Fibroblast of the conjunctiva (primary cell): ENCODE data around the gene ZFP69B.

ENCODE experiments used
- DNase-seq: peaks from one replicate; pipeline ENCODE4 v3.0.0-alpha.2; 2010; ENCODE audit warnings: low read depth

Gene ZFP69B

DNA sequence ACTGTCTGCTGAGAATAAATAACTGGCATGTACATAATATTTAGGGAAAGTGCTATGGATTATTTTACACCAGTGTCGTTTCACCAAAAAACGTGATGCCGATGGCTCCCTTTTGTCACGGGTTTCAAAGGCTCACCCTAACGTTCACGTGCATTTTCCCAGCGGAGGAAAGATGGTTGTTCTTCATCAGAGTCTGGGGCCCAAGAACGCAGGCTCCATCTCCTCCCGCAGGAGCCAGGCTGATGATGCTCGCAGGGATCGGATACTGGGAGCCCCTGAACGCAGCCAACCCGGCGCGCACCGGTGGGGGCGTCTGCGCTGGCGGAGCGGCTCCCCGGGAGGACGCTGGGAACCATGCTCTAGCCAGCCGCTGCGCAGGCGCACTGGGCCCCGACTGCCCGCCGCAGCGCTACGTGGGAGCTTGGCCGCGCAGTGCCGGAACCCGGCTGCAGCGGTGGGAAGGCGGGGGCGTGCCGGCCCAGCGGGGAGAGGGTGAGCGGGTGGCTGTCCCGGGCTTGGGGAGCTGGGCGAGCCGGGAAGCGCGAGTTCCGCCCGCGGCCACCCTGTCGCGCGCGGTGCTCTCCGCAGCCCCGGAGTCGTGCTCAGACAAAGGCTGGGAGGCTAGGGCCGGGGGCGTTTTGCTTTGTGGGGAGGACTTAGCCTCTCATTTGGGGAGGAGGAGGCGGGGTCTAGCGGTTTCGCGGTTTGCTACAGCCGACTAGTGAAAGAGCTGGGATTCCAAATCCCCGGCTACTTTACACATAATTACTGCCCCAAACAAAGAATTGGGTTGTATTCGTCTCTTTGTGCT, at the start of gene ZFP69B:
Gene ZFP69B (plus strand): TSS at position 793 of the 811 bp plus-strand sequence. CDS start 486 bp downstream, outside the sequence.
- peak; percentile 80 for DNase-seq

GRCh38 chr1:40401473-40402201, 48.6 kb upstream of the ZFP69B start:
- no peak for DNase-seq

DNA sequence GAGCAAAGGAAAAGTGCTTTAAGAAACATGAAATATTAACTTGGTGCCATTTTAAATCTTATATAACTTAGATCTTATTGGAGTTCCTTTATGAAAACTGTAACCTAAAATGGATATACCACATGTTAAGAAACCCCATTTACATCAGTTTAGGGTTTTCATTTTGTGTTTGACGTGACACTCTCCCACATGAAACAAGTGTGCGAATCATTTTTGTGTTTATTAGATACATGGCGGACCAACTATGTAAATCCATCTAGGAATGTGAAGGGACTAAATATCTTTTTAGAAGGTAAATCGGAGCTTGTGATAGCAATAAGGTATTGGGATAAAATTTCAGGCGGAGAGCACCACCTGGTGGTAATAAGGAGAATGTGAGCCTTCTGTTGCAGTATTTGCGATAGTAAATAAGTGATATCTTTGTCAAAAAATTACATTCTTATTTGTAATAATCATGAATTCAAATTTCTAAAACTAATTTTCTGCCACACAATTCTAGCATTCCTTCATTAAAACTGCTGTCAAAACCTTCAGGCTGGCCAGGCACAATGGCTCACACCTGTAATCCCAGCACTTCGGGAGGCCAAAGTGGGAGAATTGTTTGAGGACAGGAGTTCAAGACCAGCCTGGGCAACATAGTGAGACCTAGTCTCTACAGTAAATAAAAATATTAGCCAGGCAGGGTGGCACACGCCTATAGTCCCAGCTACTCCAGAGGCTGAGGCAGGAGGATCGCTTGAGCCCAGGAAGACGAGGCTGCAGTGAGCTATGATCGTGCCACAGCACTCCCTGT, 45.4 kb upstream of the ZFP69B start:
- peak; percentile 63 for DNase-seq

DNA sequence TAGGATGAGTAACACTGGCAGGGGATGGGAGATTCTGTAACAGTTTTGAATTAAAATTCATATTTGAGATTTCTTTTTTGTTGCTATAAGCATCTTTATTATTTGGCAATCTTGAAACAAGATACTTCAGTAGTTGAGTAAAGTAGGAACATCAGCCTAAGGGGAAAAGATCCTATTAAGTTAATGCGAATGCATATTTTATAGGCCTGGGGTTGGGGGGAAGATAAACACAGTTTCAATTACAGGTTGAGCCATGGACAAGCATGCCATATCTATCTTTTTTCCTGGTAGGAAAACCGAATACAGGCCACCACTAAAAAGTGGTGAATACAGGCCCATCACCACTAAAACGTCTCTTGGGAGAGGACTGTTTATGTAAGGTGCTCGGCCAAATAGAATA, 44.5 kb upstream of the ZFP69B start:
- DNase-seq = no peak

- no peak for DNase-seq
Measured at GRCh38 chr1:40407453-40407852, 42.8 kb upstream of the ZFP69B start.

- no peak for DNase-seq
Measured at GRCh38 chr1:40409467-40409866, 40.8 kb upstream of the ZFP69B start.

DNA sequence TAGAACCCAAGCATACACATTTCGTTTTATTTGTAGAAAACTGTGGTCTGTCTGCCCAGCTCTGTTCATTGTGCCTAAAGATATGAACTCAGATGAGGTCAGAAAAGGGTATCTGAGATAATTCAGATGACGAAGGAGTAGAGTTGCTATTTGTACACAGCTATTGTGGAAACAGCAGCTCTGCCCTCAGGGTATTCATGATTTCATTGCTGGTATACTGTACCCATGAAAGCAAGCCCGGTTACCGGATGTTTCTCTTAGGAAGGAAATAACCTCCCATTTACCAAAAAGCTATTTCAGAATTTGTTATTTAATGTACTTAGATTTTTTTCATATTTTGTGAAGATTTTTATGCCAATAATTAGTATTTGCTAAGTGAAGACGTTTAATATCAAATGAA, 39.0 kb upstream of the ZFP69B start:
- DNase-seq = no peak

GRCh38 chr1:40411843-40412242, 38.4 kb upstream of the ZFP69B start:
- DNase-seq = no peak

DNA sequence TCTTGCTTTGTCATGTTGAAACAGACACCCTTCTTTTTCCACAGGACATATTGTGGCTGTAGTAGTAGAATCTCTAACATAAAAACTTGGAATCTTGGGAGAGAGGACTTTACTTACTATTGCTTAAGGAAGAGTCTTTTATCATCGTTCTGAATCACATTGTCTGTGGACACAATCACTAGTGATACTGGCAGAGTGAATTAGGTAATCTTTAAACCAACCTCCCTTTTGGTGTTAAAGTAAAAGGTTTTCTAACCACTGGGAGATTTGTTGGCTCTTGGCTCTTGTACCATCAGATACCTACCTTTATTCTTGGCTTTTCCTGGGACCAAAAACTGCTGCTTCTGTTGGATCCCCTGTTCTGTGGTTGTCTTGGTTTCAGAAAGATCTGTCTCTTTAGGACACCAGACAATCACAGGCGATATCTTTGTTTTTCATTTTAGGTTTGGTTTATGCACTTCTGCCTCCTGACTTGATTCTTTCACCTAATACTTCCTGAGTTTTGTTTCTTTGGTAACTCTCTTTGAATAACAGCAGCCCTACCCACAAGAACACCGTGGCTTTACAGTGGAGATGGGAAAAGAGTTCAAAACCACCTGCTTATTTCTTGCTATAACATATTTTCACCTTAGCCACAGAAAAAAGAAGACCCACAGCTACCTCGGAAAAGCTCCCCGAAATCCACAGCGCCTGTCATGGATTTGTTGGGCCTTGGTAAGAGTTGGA, 36.6 kb upstream of the ZFP69B start:
- DNase-seq = no peak

GRCh38 chr1:40414331-40414730, 35.9 kb upstream of the ZFP69B start:
- DNase-seq = no peak

DNA sequence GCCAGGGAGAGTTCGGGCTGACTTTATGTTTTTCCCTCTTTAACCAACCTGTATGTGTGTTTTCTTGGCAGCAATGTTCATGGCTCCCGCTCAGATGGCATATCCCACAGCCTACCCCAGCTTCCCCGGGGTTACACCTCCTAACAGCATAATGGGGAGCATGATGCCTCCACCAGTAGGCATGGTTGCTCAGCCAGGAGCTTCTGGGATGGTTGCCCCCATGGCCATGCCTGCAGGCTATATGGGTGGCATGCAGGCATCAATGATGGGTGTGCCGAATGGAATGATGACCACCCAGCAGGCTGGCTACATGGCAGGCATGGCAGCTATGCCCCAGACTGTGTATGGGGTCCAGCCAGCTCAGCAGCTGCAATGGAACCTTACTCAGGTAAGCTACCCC, 33.6 kb upstream of the ZFP69B start:
- no peak for DNase-seq

DNA sequence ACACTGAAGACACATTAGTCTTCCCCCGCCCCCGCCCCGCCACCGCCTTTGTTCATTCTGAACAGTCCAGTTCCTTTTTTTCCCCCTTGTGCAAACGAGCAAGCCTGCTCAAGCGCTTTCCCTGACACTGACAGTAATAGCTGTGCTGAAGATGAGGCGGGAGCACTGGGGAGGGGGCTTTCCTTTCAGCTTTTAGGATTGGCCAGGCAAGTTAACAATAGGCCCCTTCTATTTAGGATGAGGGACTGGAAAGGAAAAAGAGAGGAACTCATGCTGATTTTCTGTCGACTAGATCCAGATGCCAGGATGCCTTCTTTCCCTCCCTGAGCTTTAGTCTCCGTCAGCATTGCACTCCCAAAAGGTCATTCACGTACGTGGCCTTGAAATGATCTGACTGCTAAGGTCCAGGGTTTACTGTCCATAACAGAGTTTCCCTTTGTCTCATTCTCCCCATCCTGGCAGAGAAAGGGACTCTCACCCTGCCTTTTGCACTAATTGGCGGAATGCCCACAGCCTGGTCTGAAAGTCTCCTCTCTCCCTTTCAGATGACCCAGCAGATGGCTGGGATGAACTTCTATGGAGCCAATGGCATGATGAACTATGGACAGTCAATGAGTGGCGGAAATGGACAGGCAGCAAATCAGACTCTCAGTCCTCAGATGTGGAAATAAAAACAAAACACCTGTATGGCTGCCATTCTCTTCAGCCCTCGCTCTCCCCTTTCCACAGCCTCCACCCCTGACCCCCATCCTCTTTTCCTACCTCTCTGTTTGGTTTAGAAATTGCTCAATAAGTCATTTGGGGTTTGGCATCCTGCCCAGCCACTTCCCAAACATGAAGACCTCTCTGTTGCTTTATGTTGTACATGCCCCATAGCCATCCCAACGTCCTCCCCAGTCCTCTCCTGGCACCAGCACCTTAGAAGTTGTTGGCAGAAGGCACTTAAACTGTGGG, 28.6 kb upstream of the ZFP69B start:
- DNase-seq = no peak

DNA sequence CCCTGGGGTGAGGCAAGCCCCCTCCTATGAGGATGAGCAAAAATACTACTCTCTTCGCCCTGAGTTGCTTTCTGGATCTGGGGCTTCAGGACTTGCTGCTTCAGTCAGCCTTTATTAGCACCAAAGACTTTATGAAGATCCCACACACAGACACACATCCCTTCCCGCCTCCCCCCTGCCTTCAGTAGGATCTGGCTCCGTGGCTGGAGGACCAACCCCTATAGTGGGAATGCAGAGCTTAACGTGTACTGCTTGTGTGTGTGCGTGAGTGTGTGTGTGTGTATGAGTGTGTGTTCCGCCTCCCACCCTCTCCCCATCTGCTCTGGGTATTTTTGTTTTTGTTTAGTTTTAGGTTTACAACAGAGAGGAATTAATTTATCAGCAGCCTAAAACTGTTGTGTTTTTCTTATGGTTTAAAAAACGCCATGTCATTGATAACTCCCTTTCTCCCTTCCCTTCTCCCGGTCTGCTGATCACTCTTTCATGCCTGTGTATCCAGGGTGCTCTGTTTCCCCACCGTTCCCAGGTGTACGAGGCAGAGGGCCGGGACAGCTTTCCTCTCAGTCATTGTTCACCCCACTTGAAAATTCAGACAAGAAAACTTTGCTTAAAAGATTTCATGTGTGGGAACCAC, 27.5 kb upstream of the ZFP69B start:
- no peak for DNase-seq

DNA sequence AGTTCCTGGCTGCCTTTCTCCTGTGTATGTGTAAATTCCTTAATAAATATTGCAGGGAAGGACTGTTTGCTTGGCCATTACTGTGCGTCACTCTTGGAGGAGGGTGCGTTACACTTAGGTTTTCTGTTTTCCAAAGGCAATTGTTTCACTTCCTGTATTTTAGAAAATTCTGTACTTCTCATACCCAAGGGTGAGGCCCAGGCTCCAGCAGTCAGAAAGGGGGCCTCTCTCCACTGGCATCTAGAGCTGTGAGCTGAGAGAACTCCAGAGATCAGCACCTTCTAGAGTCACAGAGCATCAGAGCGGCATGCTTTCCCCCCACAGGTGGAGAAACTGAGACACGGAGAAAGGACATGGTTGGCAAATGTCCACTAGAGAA, 27.0 kb upstream of the ZFP69B start:
- no peak for DNase-seq

GRCh38 chr1:40423951-40424618, 26.2 kb upstream of the ZFP69B start:
- DNase-seq = no peak

DNA sequence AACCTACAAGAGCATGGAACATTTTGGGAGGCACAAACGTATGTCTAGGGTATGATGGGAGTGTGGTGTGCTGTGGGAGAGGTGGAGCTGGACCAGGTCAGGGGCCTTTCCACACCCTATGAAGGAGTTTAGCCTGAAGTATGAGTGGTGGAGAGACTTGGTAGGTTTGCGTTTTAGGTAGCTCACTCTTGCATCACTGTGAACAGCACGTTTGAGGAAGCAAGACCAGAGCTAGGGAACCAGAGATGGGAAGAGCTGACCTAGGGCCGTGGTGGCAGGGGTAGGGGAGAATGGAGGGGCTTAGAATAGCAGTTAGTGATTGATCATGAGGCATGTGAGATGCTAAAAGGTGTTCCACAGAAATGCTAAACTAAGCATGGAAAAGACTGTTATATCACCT, 25.1 kb upstream of the ZFP69B start:
- DNase-seq = no peak

DNA sequence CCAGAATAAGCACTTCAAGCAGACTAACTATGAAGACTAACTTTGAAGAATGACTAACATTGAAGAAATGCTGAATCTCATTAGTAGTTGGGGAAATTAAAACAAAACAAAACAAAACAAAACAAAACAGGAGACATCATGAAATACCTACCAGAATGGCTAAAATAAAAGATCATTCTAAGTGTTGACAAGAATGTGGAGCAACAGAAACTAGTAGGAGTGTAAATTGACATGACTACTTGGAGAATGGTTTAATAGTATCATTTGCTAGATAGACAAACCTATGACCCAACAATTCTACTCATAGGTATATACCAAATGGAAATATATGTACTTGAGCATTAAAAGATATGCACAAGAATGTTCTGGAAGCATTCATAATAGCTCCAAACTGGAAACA, 18.9 kb upstream of the ZFP69B start:
- DNase-seq = no peak

DNA sequence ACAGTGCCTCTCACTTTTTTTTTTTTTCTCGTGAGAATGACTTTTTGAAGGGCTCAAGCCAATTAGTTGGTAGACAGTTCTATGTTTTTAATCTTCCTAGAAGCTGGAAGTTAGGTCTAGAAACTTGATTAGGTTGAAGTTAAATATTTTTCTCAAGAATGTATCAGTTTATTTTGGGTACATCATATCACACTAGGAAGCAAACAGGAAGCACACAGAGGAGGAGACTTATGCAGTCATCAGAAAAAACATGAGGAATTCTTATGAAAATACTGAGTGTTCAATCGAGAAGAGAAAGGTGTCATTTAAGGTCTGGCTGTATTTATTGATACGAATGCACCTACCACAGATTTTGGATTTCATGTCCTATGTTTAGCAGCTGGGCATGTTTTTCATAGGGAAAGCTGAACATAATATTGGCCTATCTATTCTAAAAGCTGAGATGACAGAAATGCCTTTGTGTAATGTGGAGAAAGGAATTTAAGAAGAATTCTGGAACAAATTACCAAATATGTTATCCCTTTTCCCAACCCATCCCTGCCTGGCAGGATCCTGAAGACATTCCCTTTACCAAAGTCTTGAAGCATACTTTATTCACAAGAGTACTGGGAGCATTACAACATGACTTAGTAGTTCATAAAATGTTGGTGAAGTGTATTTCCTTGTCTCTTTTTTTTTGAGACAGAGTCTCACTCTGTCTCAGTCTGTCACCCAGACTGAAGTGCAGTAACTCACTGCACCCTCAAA, 17.5 kb upstream of the ZFP69B start:
- no peak for DNase-seq

- no peak for DNase-seq
Measured at GRCh38 chr1:40435471-40435870, 14.8 kb upstream of the ZFP69B start.
